ENCODE results near the gene CASS4. TPM values are rescaled to one million over a fixed set of nuclear protein-coding genes. Genes with fewer than 3 reads are reported as not detected.

The CASS4 gene
- total RNA-seq, 1 experiment from 2014 or later: 2.5 TPM

GRCh38 chr20:56443654-56444540 is 31.8 kb downstream of the CASS4 start:
- DNase-seq (ENCODE audit: low read depth): peak; percentile 93

- no peak for DNase-seq (ENCODE audit: low read depth)
These were observed 33.1 kb downstream of the CASS4 start for GRCh38 chr20:56445130-56445529.

GRCh38 chr20:56445540-56445939 is 33.5 kb downstream of the CASS4 start:
- DNase-seq (ENCODE audit: low read depth): no peak

- DNase-seq (ENCODE audit: low read depth): no peak
These were observed 35.2 kb downstream of the CASS4 start for GRCh38 chr20:56447227-56447626.

GRCh38 chr20:56449459-56449858 is 37.4 kb downstream of the CASS4 start:
- DNase-seq (ENCODE audit: low read depth): no peak

- no peak for DNase-seq (ENCODE audit: low read depth)
These were observed 39.2 kb downstream of the CASS4 start for GRCh38 chr20:56451056-56451765.

- no peak for DNase-seq (ENCODE audit: low read depth)
These were observed 41.3 kb downstream of the CASS4 start for GRCh38 chr20:56453352-56453751.

GRCh38 chr20:56454754-56455153 is 42.7 kb downstream of the CASS4 start:
- DNase-seq (ENCODE audit: low read depth): no peak

- no peak for DNase-seq (ENCODE audit: low read depth)
These were observed 46.3 kb downstream of the CASS4 start for GRCh38 chr20:56458206-56458821.

GRCh38 chr20:56460459-56460858 is 48.4 kb downstream of the CASS4 start:
- no peak for DNase-seq (ENCODE audit: low read depth)

- no peak for DNase-seq (ENCODE audit: low read depth)
These were observed 49.5 kb downstream of the CASS4 start for GRCh38 chr20:56461576-56461975.

- no peak for DNase-seq (ENCODE audit: low read depth)
These were observed 51.4 kb downstream of the CASS4 start for GRCh38 chr20:56463428-56463827.

- DNase-seq (ENCODE audit: low read depth): no peak
These were observed 53.9 kb downstream of the CASS4 start for GRCh38 chr20:56465997-56466396.

GRCh38 chr20:56467968-56468315 is 55.9 kb downstream of the CASS4 start:
- no peak for DNase-seq (ENCODE audit: low read depth)

- peak; percentile 98 for DNase-seq (ENCODE audit: low read depth)
These were observed 56.4 kb downstream of the CASS4 start, which contains the start of gene RTF2 for GRCh38 chr20:56468316-56469076. Gene RTF2, plus strand, starts transcription at chr20:56468627. Its CDS starts 71 bp downstream, at chr20:56468698.

- DNase-seq (ENCODE audit: low read depth): no peak
These were observed 57.0 kb downstream of the CASS4 start for GRCh38 chr20:56469077-56469449.

- DNase-seq (ENCODE audit: low read depth): no peak
These were observed 71.9 kb downstream of the CASS4 start for GRCh38 chr20:56483970-56484369.

GRCh38 chr20:56487216-56487615 is 75.2 kb downstream of the CASS4 start:
- DNase-seq (ENCODE audit: low read depth): no peak

GRCh38 chr20:56488566-56488965 is 76.5 kb downstream of the CASS4 start:
- no peak for DNase-seq (ENCODE audit: low read depth)

GRCh38 chr20:56501116-56501515 is 89.1 kb downstream of the CASS4 start:
- DNase-seq (ENCODE audit: low read depth): no peak

- no peak for DNase-seq (ENCODE audit: low read depth)
These were observed 91.9 kb downstream of the CASS4 start for GRCh38 chr20:56503916-56504315.
